ENCODE measurements around the gene PRCC. TPM values are rescaled to one million over a fixed set of nuclear protein-coding genes. Genes with fewer than 3 reads are reported as not detected.

The PRCC gene
- total and polyA plus RNA-seq, 2 of the 13 experiments (the other 11 are each of a cell fraction or from before 2014, with no cell fraction given) = 24.2 to 40.5 TPM

DNA sequence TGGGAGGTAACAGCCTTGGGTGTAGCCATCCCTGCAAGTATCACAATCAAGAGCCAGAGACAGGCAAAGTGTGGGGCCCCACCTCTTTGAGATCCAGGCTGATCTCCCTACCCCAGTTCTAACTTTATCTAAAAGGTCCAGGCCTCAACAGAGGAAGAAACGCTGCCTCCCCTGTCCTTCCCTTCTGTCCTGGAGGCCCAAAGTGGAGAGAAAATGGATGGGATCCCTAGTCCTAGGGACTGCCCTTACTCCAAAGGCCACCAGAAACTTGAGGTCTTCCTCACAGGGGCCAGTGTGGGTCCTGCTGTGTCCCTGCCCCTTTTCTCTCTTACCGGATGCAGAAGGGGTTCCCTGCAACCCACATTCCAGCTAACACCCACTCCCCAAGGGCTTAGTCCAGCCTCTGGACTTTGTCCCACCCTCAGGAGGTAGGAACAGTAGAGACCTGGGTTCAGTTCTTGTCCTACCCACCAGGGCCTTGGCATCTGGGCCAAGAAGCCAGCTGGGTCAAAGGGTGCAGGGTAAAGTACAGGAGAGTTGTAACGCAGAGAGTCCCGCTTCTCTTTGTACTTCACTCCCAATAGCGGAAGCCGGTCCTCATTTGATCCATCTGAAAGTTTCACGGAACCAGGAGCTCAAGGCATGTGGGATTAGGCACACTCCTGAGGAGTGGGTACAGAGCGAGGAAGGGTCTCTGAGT is 17.8 kb upstream of the PRCC start (continued):
- TF ChIP-seq, protein P1, sequence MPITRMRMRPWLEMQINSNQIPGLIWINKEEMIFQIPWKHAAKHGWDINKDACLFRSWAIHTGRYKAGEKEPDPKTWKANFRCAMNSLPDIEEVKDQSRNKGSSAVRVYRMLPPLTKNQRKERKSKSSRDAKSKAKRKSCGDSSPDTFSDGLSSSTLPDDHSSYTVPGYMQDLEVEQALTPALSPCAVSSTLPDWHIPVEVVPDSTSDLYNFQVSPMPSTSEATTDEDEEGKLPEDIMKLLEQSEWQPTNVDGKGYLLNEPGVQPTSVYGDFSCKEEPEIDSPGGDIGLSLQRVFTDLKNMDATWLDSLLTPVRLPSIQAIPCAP (CRISPR knock-in tag; IDR thresholded peaks at IDR 0.05; ENCODE audit: low read depth) = no peak
- TF ChIP-seq ZNF124 (CRISPR knock-in tag; IDR thresholded peaks at IDR 0.05) (0 out of 2 replicates have a peak, but pooled peaks have one; percentile 23), HDAC1 (CRISPR knock-in tag; IDR thresholded peaks at IDR 0.05) (0 out of 2 replicates have a peak, but pooled peaks have one; percentile 49), KAT2B (IDR thresholded peaks at IDR 0.05; ENCODE audit: borderline replicate concordance, low read depth, low read length) (no peak), ZNF891 (CRISPR knock-in tag; IDR thresholded peaks at IDR 0.05) (no peak), FOXC1 (CRISPR knock-in tag; IDR thresholded peaks at IDR 0.05; ENCODE audit: borderline replicate concordance) (no peak), THYN1 (CRISPR knock-in tag; IDR thresholded peaks at IDR 0.05; ENCODE audit: borderline replicate concordance, low read depth) (no peak), ZNF205 (CRISPR knock-in tag; IDR thresholded peaks at IDR 0.05) (no peak), ZZZ3 (CRISPR knock-in tag; IDR thresholded peaks at IDR 0.05; ENCODE audit: borderline replicate concordance) (no peak), LCORL (IDR thresholded peaks at IDR 0.05) (no peak), LCORL (CRISPR knock-in tag; IDR thresholded peaks at IDR 0.05) (no peak), ZNF367 (CRISPR knock-in tag; IDR thresholded peaks at IDR 0.05; ENCODE audit: borderline replicate concordance) (no peak), ZNF337 (CRISPR knock-in tag; IDR thresholded peaks at IDR 0.05; ENCODE audit: borderline replicate concordance, low read depth) (no peak), ZNF776 (CRISPR knock-in tag; IDR thresholded peaks at IDR 0.05) (no peak)
- TF ChIP-seq, protein P2, sequence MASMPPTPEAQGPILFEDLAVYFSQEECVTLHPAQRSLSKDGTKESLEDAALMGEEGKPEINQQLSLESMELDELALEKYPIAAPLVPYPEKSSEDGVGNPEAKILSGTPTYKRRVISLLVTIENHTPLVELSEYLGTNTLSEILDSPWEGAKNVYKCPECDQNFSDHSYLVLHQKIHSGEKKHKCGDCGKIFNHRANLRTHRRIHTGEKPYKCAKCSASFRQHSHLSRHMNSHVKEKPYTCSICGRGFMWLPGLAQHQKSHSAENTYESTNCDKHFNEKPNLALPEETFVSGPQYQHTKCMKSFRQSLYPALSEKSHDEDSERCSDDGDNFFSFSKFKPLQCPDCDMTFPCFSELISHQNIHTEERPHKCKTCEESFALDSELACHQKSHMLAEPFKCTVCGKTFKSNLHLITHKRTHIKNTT (CRISPR knock-in tag; IDR thresholded peaks at IDR 0.05) = no peak
- TF ChIP-seq, protein P3, sequence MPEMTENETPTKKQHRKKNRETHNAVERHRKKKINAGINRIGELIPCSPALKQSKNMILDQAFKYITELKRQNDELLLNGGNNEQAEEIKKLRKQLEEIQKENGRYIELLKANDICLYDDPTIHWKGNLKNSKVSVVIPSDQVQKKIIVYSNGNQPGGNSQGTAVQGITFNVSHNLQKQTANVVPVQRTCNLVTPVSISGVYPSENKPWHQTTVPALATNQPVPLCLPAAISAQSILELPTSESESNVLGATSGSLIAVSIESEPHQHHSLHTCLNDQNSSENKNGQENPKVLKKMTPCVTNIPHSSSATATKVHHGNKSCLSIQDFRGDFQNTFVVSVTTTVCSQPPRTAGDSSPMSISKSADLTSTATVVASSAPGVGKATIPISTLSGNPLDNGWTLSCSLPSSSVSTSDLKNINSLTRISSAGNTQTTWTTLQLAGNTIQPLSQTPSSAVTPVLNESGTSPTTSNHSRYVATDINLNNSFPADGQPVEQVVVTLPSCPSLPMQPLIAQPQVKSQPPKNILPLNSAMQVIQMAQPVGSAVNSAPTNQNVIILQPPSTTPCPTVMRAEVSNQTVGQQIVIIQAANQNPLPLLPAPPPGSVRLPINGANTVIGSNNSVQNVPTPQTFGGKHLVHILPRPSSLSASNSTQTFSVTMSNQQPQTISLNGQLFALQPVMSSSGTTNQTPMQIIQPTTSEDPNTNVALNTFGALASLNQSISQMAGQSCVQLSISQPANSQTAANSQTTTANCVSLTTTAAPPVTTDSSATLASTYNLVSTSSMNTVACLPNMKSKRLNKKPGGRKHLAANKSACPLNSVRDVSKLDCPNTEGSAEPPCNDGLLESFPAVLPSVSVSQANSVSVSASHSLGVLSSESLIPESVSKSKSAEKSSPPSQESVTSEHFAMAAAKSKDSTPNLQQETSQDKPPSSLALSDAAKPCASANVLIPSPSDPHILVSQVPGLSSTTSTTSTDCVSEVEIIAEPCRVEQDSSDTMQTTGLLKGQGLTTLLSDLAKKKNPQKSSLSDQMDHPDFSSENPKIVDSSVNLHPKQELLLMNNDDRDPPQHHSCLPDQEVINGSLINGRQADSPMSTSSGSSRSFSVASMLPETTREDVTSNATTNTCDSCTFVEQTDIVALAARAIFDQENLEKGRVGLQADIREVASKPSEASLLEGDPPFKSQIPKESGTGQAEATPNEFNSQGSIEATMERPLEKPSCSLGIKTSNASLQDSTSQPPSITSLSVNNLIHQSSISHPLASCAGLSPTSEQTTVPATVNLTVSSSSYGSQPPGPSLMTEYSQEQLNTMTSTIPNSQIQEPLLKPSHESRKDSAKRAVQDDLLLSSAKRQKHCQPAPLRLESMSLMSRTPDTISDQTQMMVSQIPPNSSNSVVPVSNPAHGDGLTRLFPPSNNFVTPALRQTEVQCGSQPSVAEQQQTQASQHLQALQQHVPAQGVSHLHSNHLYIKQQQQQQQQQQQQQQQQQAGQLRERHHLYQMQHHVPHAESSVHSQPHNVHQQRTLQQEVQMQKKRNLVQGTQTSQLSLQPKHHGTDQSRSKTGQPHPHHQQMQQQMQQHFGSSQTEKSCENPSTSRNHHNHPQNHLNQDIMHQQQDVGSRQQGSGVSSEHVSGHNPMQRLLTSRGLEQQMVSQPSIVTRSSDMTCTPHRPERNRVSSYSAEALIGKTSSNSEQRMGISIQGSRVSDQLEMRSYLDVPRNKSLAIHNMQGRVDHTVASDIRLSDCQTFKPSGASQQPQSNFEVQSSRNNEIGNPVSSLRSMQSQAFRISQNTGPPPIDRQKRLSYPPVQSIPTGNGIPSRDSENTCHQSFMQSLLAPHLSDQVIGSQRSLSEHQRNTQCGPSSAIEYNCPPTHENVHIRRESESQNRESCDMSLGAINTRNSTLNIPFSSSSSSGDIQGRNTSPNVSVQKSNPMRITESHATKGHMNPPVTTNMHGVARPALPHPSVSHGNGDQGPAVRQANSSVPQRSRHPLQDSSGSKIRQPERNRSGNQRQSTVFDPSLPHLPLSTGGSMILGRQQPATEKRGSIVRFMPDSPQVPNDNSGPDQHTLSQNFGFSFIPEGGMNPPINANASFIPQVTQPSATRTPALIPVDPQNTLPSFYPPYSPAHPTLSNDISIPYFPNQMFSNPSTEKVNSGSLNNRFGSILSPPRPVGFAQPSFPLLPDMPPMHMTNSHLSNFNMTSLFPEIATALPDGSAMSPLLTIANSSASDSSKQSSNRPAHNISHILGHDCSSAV (CRISPR knock-in tag; IDR thresholded peaks at IDR 0.05; ENCODE audit: borderline replicate concordance) = no peak
- TF ChIP-seq, protein P4, sequence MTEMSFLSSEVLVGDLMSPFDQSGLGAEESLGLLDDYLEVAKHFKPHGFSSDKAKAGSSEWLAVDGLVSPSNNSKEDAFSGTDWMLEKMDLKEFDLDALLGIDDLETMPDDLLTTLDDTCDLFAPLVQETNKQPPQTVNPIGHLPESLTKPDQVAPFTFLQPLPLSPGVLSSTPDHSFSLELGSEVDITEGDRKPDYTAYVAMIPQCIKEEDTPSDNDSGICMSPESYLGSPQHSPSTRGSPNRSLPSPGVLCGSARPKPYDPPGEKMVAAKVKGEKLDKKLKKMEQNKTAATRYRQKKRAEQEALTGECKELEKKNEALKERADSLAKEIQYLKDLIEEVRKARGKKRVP (CRISPR knock-in tag; IDR thresholded peaks at IDR 0.05) = no peak
